ENCODE results near the gene ITIH5.
"Not testable (repeated sequence)": the region's sequence is repeated elsewhere in the genome, so short reads cannot be mapped to it uniquely, and the experiment has no call there.

Gene ITIH5

DNA sequence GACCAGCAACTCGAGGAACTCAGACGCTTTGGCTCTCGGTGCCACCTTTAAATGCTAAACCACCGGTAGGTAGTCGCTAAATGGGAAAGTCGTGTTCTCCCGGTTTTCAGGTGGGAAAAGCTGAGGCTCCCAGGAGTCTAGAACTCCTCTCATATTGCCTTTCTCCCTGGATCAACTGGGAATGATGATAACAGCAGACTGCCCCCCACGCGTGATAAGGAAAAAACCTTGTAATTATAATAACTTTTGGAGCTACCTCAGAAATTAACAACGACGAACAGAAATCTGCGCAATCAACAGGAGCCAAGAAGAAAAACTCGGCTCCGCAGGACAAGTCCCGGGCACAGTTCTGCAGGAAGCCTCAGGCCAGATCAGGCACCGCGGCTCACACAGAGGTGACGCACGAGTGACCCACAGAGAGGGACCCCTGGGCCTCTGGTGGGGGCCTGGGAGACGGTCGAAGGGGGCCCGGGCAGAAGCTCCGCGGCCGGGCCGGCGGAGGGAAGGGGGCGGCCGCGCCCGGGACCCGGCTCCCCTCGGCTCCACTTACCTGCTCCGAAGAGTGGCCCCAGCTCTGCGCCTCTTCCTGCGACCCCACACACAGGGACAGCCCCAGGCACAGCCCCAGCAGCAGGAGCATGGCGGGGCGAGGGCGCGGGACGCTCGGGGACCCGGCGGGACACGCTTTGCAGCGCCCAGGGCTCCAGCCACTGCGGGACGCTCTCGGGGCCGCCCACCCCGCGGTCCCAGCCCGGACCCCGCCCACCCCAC is at the start of gene ITIH5:
TSS of gene ITIH5 (minus strand) at position 714 of the 771 bp plus-strand sequence. CDS start at position 640, 74 bp downstream.
- no peak for DNase-seq

DNA sequence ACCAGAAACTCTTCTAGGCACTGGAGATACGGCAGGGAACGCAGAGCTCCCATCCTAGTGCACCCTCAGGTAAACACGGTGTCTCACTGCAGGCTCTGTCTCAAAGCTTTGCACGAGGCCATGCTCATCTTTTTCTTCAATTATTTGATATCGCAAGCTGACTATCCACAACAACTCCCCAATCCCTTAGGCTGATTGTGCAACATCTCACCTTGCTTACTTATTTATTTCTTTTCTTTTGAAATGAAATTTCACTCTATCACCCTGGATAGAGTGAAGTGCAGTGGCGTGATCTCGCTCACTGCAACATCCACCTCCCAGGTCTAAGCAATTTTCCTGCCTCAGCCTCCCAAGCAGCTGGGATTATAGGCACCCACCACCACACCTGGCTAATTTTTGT is 48.7 kb upstream of the ITIH5 start:
- DNase-seq, result no peak

- not testable (repeated sequence) for DNase-seq
Observed at GRCh38 chr10:7711075-7711474, 44.3 kb upstream of the ITIH5 start.

DNA sequence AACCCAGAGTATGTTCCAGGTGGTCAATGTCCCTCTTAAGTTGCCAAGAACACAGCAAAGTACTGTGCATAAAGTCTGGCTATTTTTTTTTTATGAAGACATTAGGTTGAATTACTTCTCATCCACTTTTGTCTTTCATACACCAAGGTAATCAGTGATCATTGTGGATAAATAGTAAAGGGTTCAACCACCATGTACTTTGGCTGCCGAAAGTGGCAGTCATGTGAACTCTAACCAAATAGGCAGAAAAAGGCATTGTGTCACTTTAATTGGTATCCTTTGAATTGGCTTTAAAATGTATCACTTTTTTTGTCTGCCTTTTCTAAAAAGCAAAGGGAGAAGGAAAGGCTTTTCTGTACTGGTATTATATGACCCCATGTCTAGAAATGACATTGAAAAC is 43.7 kb upstream of the ITIH5 start:
- no peak for DNase-seq

DNA sequence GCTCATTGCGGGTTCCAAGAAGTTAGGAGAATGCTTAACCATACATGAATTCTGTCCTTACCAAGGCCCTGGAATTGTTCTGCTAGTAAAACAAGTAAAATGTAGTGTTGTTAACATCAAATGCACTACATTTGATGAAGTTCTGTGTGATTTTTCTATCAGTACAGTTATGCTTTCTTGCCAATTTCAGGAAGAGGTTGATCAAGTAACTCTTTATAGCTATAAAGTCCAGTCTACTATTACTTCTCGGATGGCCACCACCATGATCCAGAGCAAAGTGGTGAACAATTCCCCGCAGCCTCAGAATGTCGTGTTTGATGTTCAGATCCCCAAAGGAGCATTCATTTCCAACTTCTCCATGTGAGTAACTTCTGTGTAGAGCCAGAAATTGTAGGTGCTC is 42.1 kb upstream of the ITIH5 start:
- DNase-seq, result no peak

DNA sequence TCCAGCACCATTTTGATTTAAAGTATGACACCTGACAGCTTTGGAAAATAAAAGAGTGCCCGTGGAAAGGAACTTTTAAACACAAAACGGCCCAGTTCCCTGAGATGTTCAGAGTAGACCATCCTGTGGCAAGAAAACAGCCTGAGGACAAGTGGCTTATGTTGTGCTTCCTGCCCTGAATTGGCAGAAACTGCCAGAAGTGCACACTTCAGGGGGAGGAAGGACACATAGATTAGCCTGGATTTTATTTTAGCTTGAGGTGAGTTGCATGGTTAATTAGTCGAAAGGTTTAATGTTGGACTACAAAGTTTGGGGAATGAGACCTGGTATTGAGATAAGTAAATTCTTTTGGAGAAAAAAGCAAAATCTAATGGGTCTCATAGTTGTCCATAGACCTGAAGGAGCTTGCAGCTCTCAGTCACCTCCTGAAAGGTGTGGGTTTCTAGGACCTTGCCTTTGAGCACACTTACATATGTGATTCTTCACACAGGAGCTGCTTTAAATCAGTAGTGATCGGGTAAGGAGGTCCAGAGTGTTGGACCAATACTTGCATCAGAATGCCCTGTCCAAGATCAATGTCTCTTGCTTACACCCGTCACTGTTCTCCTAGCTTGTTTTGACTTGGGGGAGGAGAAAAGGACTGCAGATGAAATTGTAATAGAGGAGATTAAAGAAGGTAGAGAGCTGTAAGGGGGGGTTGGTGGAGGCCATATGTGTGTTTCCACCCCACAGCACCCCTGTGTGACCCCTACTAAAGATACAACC is 41.3 kb upstream of the ITIH5 start:
- no peak for DNase-seq

GRCh38 chr10:7707102-7707501 is 40.3 kb upstream of the ITIH5 start:
- DNase-seq, result no peak

GRCh38 chr10:7706534-7707073 is 39.8 kb upstream of the ITIH5 start:
- no peak for DNase-seq

- DNase-seq, result no peak
Observed at GRCh38 chr10:7705341-7705740, 38.6 kb upstream of the ITIH5 start.

- DNase-seq, result no peak
Observed at GRCh38 chr10:7704071-7705016, 37.6 kb upstream of the ITIH5 start.

GRCh38 chr10:7703140-7703539 is 36.4 kb upstream of the ITIH5 start, which contains the start of gene ITIH2:
TSS of gene ITIH2 (plus strand) at chr10:7703316. CDS start at chr10:7703435, 119 bp downstream.
- no peak for DNase-seq

GRCh38 chr10:7702288-7702812 is 35.6 kb upstream of the ITIH5 start:
- no peak for DNase-seq

DNA sequence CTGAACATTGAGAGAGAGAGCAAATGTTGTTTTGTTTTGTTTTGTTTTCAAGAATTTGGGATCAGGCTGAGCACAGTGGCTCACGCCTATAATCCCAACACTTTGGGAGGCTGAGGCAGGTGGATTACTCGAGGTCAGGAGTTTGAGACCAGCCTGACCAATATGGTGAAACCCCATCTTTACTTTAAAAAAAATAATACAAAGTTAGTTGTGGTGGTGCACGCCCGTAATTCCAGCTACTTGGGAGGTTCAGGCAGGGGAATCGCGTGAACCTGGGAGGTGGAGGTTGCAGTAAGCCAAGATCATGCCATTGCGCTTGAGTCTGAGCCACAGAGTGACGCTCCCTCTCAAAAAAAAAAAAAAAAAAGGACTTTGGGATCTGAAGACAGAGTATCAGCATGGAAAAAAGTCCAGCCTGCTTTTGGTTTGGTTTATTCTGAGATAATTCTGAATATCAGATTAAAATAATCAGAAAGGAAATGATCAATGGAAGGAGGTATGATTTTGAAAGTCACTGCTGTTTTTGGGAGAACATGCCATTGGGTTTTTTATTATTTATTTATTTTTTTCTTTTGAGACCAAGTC is 34.5 kb upstream of the ITIH5 start:
- no peak for DNase-seq

DNA sequence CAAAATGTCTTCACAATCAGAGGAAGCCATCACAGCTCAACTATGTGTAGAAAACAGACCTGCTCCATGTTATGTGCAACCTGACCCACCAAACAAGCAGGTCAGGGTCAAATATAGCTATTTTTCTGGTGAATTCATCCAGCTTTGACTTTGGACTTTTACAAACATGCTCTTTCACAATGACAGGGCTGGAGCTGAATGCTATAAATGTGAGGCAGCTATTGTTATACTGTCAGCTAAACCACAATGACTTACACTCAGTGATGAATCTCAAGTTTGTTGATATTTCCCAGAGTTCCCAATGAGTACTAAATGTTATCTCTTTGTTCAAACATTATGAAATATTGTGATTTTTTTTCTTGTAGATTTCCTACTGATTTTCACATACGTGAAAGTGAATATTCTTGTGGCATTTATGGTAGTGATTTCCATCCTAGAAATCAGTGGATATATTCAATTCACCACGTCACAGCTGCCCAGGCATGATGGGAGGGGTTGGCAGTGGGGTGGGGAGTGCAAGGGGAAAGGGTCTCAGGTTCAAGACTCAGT is 33.9 kb upstream of the ITIH5 start:
- no peak for DNase-seq

GRCh38 chr10:7697426-7697825 is 30.7 kb upstream of the ITIH5 start:
- no peak for DNase-seq

DNA sequence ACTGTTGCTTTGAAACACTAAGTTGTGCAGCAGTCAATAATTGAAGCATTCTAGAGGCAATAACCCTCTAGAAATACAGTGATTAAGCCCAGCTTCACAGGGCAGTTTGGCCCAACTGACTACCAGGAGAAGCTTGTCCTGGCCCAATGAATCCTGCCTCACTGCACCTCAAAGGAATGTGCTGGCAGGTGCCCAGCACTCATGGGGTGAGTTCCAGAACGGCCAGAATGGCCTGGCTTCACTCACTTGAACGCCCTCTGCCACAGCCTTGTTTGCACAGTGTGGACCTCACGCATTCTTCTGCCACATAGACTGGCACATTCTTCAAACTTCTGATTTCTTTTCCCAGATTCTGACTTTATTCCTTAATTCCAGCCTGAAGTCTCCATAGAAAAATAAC is 29.8 kb upstream of the ITIH5 start:
- no peak for DNase-seq

GRCh38 chr10:7693194-7693593 is 26.4 kb upstream of the ITIH5 start:
- DNase-seq, result not testable (repeated sequence)

- DNase-seq, result not testable (repeated sequence)
Observed at GRCh38 chr10:7692368-7692767, 25.6 kb upstream of the ITIH5 start.

DNA sequence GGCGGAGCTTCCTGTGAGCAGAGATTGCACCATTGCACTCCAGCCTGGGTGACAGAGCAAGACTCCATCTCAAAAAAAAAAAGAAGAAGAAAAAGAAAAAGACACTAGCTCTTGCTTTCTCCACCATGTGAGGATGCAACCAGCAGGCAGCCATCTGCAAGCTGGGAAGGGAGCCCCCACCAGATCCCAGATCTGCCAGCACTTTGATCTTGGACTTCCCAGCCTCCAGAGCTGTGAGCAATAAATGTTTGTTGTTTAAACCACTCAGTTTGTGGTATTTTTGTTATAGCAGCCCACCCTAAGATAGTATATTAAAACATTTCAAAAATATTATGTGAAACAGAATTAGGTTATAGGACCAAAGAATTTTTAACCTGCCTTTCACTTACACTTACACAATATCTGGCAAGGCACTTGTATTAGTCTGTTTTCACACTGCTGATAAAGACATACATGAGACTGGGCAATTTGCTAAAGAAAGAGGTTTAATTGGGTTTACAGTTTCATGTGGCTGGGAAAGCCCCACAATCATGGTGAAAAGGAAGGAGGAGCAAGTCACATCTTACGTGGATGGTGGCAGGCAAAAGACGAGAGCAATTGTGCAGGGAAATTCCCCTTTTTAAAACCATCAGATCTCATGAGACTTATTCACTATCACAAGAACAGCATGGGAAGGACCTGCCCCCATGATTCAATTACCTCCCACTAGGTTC is 24.3 kb upstream of the ITIH5 start:
- not testable (repeated sequence) for DNase-seq

DNA sequence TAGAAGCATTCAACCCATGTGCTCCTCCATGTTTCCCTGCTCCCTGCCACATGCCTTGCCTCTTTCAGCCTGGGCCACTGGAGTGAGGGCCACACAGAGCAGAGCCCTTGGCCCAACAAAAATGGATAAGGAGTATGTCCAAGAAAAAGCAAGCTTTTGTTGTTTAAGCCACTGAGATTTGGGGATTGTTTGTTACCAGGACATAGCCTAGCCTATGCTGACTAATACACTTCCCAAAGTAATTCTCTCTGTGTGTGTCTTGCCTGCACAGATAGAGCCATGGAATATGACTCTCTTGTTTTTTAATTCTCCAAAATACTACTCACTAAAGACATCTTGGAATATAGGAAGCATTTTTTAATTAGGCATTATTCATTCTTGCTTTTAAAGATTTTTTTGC is 22.8 kb upstream of the ITIH5 start:
- DNase-seq, result no peak

All from activated effector memory CD4-positive, alpha-beta T cell treated with anti-CD3 and anti-CD28 coated beads, Interleukin-2, amount 50 U/mL, for 16 hours (primary cell).